Stimulated activated naive CD8-positive, alpha-beta T cell treated with anti-CD3 and anti-CD28 coated beads, Interleukin-15, Interleukin-2, amounts not matched to agents 100 U/mL and 50 U/mL, for 24 hours (primary cell): ENCODE data around the gene C5orf63.
"Not testable (repeated sequence)": the region's sequence is repeated elsewhere in the genome, so short reads cannot be mapped to it uniquely, and the experiment has no call there.

Experiments
- ATAC-seq: fragments of 150-1000 bp; cut with Tn5 transposase; one replicate; pipeline ENCODE4 v1.10.0; 2021
- DNase-seq: peaks from one replicate; pipeline ENCODE4 v3.0.0; 2021

C5orf63 gene

GRCh38 chr5:127031147-127031862, 42.0 kb downstream of the C5orf63 start:
- ATAC-seq: no peak
- DNase-seq: peak; percentile 30

GRCh38 chr5:127030259-127031146, 42.8 kb downstream of the C5orf63 start, which contains the start of gene MARCHF3:
MARCHF3 (minus strand) TSS chr5:127030558; CDS start chr5:126918171, 112,387 bp downstream.
- ATAC-seq: peak; percentile 99

GRCh38 chr5:127029581-127030258, 43.6 kb downstream of the C5orf63 start:
- ATAC-seq (peak; percentile 24), DNase-seq (peak; percentile 58)

More at GRCh38 chr5:127030259-127031146, 42.8 kb downstream of the C5orf63 start, which contains the start of gene MARCHF3:
- peak; percentile 95 for DNase-seq

GRCh38 chr5:127028822-127029457, 44.4 kb downstream of the C5orf63 start:
- ATAC-seq: no peak
- no peak for DNase-seq

GRCh38 chr5:127027539-127027938, 45.8 kb downstream of the C5orf63 start:
- ATAC-seq (no peak), DNase-seq (no peak)

- ATAC-seq (no peak), DNase-seq (no peak)
Observed at GRCh38 chr5:127026166-127026565, 47.1 kb downstream of the C5orf63 start.

- no peak for ATAC-seq
- DNase-seq: no peak
Observed at GRCh38 chr5:127025467-127025866, 47.8 kb downstream of the C5orf63 start.

- no peak for DNase-seq
- ATAC-seq: no peak
Observed at GRCh38 chr5:127024821-127025220, 48.5 kb downstream of the C5orf63 start.

GRCh38 chr5:127023552-127024191, 49.6 kb downstream of the C5orf63 start:
- DNase-seq: not testable (repeated sequence)
- peak; percentile 75 for ATAC-seq

- ATAC-seq: no peak
- no peak for DNase-seq
Observed at GRCh38 chr5:127022846-127023245, 50.5 kb downstream of the C5orf63 start.

GRCh38 chr5:127019928-127020327, 53.4 kb downstream of the C5orf63 start:
- ATAC-seq: peak; percentile 9

GRCh38 chr5:127016722-127017121, 56.6 kb downstream of the C5orf63 start:
- not testable (repeated sequence) for DNase-seq, ATAC-seq

More at GRCh38 chr5:127019928-127020327, 53.4 kb downstream of the C5orf63 start:
- no peak for DNase-seq

- DNase-seq (no peak), ATAC-seq (no peak)
Observed at GRCh38 chr5:127015716-127016115, 57.6 kb downstream of the C5orf63 start.

GRCh38 chr5:127014573-127014972, 58.7 kb downstream of the C5orf63 start:
- ATAC-seq: no peak
- DNase-seq: no peak

- ATAC-seq: no peak
- DNase-seq: no peak
Observed at GRCh38 chr5:127013407-127013806, 59.9 kb downstream of the C5orf63 start.

- no peak for ATAC-seq
- no peak for DNase-seq
Observed at GRCh38 chr5:127012916-127013315, 60.4 kb downstream of the C5orf63 start.

GRCh38 chr5:127011961-127012644, 61.2 kb downstream of the C5orf63 start:
- peak; percentile 10 for DNase-seq
- ATAC-seq: peak; percentile 90

- ATAC-seq (no peak), DNase-seq (no peak)
Observed at GRCh38 chr5:127011153-127011552, 62.1 kb downstream of the C5orf63 start.

- DNase-seq (no peak), ATAC-seq (no peak)
Observed at GRCh38 chr5:127010362-127010761, 62.9 kb downstream of the C5orf63 start.

GRCh38 chr5:127009784-127010183, 63.5 kb downstream of the C5orf63 start:
- DNase-seq: no peak

More at GRCh38 chr5:127009784-127010183, 63.5 kb downstream of the C5orf63 start:
- ATAC-seq: no peak
